GM21381 (cell line): Measurements from ENCODE around the gene MDH2.
A peak's percentile ranks its signal among the peaks of the same experiment; 100 is the strongest.
"Not testable (repeated sequence)": the region's sequence is repeated elsewhere in the genome, so short reads cannot be mapped to it uniquely, and the experiment has no call there.

ENCODE experiments used
- ATAC-seq: cut with Tn5 transposase; IDR thresholded peaks from one replicate; pipeline ENCODE4 v1.9.1; 2021; ENCODE audit warnings: mild to moderate bottlenecking, moderate library complexity; ENCODE audit not compliant: unreplicated experiment

Gene MDH2

GRCh38 chr7:76047811-76048667 is at the start of gene MDH2, which contains the start of gene STYXL1:
Gene MDH2, plus strand, starts transcription at chr7:76048106. Its CDS starts 55 bp downstream, at chr7:76048161.
Gene STYXL1, minus strand, starts transcription at chr7:76048000. Its CDS starts 17,477 bp downstream, at chr7:76030523.
- ATAC-seq, result peak; percentile 94

- ATAC-seq, result no peak
Measured at GRCh38 chr7:76000566-76000965, 47.3 kb upstream of the MDH2 start.

- no peak for ATAC-seq
Measured at GRCh38 chr7:76002139-76002538, 45.8 kb upstream of the MDH2 start.

GRCh38 chr7:76002822-76003221 is 45.1 kb upstream of the MDH2 start:
- no peak for ATAC-seq

GRCh38 chr7:76003351-76003750 is 44.6 kb upstream of the MDH2 start:
- ATAC-seq, result no peak

- ATAC-seq, result not testable (repeated sequence)
Measured at GRCh38 chr7:76005004-76005403, 42.9 kb upstream of the MDH2 start.

GRCh38 chr7:76008156-76008687 is 39.7 kb upstream of the MDH2 start:
- ATAC-seq, result no peak

GRCh38 chr7:76009672-76010600 is 38.0 kb upstream of the MDH2 start:
- ATAC-seq, result no peak

GRCh38 chr7:76011442-76011861 is 36.5 kb upstream of the MDH2 start:
- ATAC-seq, result no peak

- no peak for ATAC-seq
Measured at GRCh38 chr7:76016191-76016947, 31.5 kb upstream of the MDH2 start.

GRCh38 chr7:76018520-76018919 is 29.4 kb upstream of the MDH2 start:
- ATAC-seq, result not testable (repeated sequence)

- no peak for ATAC-seq
Measured at GRCh38 chr7:76020031-76020714, 27.7 kb upstream of the MDH2 start.

- no peak for ATAC-seq
Measured at GRCh38 chr7:76022026-76022780, 25.7 kb upstream of the MDH2 start.

GRCh38 chr7:76023002-76023401 is 24.9 kb upstream of the MDH2 start:
- ATAC-seq, result no peak

GRCh38 chr7:76029682-76030081 is 18.2 kb upstream of the MDH2 start:
- ATAC-seq, result not testable (repeated sequence)

GRCh38 chr7:76031964-76032363 is 15.9 kb upstream of the MDH2 start:
- no peak for ATAC-seq

- ATAC-seq, result no peak
Measured at GRCh38 chr7:76037310-76037709, 10.6 kb upstream of the MDH2 start.

- ATAC-seq, result no peak
Measured at GRCh38 chr7:76040126-76040525, 7.8 kb upstream of the MDH2 start.

GRCh38 chr7:76044375-76044865 is 3.5 kb upstream of the MDH2 start:
- no peak for ATAC-seq
